ENCODE measurements around the gene PACSIN1. TPM values are rescaled to one million over a fixed set of nuclear protein-coding genes. Genes with fewer than 3 reads are reported as not detected.

The PACSIN1 gene, protein sequence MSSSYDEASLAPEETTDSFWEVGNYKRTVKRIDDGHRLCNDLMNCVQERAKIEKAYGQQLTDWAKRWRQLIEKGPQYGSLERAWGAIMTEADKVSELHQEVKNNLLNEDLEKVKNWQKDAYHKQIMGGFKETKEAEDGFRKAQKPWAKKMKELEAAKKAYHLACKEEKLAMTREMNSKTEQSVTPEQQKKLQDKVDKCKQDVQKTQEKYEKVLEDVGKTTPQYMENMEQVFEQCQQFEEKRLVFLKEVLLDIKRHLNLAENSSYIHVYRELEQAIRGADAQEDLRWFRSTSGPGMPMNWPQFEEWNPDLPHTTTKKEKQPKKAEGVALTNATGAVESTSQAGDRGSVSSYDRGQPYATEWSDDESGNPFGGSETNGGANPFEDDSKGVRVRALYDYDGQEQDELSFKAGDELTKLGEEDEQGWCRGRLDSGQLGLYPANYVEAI
- total RNA-seq = 1.9 TPM

DNA sequence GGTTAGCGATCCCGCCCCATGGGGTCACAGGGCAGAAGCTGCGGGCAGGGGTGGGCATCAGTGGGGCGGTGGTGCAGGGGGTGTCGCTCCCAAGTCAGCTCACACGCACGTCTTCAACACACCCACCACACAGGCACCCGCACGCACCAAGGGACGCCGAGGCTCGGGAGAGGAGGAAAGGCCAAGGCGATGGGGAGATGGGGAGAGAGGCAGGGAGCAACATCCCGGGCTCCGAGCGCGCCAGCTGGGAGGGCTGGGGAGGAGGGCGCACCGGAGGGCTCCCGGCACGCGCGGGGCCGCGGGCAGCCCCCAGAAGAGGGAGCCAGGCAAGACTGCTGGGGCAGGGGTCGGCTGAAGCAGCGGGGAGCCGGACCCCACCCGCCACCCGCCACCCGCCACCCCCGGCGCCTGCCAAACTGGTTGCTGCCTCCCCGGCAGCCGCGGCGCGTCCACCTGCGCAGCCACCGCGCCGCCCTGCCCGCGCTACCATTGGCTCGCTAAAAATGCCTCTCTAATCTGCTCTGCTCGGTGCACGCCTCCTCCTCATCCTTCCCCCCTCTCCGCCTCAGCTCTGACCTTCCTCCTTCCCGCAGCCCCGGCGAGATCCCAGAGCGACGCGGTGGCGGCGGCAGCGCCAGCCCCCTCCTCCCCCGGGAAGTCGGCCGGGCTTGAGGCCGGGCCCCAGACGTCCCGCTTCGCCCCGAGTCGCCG, at the start of gene PACSIN1:
Gene PACSIN1 (plus strand): TSS at position 546 of the 711 bp plus-strand sequence. CDS start 60,230 bp downstream, outside the sequence.
- no peak for DNase-seq (ENCODE audit: low spot score)

DNA sequence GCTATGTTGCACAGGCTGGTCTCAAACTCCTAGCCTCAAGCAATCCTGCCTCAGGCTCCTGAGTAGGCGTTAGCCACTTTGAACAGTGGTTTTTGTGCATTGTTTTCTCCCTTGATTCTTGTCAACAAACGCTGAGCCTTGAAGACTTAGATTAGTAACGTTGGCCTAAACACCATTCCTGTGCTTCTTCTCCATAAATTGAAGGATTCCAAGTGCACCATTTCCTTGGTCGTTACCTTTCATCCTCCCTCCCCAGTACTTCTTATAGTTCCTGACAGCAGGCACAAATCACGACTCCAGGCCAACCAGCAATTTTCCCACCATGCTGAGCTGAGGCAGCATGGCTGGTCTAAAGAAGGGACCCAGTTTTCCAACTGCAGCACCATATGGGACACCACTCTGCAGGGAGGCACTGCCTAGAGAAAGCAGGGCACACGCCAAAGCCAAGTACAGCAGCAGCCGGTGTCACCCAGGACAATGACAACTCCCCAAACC, 49.0 kb upstream of the PACSIN1 start:
- no peak for DNase-seq (ENCODE audit: low spot score)

DNA sequence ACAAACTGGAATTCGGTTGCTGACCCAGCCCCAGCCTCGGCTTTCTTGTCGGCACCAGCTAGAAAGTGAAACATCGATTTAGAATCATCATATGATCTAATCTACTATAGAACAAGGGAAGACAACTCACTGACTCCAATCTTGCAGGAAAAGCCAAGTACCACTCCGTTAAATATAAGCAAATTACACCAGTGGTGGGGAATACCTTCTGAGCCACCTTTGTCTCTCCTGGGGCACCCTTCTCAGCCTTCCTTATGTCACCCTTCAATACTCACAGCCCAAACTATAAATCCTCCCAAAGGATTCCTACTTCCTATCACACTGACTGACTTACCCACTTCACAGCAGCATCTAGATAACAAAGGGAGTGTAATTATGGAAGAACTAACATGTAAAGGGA, 47.5 kb upstream of the PACSIN1 start:
- no peak for DNase-seq (ENCODE audit: low spot score)

DNA sequence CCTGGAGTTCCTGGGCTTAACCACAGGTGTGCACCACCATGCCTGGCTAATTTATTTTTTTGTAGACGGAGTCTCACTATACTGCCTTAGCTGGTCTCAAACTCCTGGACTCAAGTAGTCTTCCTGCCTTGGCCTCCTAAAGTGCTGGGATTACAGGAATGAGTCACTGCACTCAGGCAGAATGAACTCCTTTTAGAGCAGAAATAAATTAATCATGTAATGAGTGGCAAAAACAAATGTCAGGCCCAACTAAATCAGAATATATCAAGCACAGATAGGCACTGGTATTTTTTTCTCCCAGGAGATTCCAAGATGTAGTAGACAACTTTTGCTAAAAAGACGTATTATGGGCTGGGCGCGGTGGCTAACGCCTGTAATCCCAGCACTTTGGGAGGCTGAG, 42.6 kb upstream of the PACSIN1 start:
- no peak for DNase-seq (ENCODE audit: low spot score)

DNA sequence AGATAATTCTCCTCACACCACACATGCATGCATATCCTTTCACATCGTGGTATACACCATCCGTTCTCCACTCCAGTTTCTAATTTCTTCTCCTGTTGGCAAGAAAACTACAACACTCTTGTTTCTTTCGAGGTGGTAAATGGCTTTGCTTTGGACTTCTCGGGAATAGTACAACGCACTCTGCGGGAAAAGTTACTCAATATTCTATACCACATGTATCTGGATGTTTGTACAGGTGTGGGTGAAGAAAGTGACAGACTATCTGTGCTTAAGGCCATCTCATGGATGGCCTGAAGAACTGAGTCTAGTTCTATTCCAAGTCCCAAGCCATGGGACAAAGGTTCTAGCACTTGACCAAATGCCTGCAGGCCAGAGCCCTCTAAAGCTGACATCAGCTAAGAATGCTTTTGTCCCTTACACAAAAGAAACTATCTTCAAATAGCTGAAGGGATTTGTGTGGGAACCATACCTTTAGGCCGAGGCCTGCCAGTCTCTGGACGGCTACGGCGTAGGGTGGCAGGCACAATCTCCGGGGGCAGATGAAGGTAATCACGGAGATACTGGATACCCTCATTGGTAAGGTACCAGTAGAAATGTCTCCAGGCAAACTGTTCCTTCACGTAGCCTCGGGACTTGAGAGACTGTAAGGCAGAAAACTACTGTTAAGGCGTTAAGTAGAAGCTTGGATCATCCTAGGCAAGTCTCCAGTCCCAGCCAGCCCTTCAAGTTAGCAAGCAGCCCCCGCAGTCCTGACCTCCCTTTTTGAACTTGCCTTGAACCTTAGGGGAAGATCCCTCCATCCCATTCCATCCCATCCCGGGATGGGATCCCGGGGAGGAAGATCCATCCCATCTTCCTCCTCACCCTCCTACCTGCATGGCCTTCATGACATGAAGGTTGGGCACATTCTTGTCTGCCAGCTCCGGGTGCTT, 41.4 kb upstream of the PACSIN1 start:
- DNase-seq (ENCODE audit: low spot score) = no peak

DNA sequence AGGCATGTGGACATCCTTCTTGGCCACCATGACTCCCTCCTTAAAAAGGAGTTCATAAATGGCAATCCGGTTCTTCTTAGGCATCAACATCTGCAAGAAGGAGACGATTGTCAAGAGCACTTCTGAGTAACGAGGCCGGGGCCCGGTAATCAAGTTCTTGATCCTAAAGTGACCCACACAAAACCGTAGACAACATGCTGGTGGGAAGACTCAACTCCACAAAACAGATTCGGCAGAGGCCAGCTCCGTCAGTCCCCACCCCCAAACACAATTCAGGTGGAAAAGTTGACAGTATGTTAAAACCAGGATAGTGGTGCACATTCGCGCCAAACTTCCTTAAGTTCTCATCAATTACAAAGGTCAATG, 40.8 kb upstream of the PACSIN1 start:
- DNase-seq (ENCODE audit: low spot score) = no peak

DNA sequence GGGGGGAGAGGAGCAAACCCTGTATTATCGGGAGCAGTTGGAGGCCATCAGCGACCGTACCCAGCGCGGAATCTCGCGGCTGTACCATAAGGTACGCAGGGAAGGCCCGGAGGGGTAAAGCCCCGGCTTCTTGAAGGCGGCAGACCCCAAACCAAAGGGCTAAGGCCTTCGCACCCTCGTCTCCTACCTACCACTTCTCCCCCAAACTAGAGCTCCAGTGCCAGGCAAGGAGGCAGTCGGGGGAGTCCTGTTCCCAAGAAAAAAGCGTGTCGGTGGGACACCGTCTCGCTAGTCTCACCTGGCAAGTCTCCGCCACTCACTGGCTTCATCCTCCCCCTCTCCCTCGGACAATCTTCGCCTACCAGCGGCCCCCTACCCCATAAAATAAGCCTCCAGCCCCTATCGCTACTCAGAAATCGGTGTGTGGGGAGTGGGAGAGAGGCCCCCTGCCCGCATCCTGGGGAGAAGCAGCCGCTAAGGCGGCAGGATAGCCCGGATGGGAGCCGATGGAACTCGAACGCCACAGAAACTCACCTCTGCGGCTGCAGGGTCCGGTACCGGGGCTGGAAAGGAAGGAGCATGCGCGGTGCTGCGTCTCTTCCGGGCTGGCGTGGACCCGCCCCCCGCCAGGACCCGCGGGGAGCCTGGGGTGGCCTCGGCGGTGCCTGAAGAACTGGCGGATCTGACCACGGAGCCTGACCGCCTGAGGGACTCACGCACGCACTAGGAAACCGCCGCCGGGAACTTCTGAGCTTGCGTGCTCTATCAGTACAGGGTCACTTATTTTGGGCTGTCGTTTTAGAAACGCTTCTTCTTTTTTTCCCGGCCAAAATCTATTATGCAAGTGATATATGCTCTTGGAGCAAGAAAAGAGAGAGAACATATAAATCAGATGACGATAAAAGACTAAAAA, 40.1 kb upstream of the PACSIN1 start, which contains the start of gene RPS10:
Gene RPS10 (minus strand): TSS at position 572 of the 913 bp plus-strand sequence. CDS start 848 bp downstream, outside the sequence.
- DNase-seq (ENCODE audit: low spot score) = peak; percentile 94

DNA sequence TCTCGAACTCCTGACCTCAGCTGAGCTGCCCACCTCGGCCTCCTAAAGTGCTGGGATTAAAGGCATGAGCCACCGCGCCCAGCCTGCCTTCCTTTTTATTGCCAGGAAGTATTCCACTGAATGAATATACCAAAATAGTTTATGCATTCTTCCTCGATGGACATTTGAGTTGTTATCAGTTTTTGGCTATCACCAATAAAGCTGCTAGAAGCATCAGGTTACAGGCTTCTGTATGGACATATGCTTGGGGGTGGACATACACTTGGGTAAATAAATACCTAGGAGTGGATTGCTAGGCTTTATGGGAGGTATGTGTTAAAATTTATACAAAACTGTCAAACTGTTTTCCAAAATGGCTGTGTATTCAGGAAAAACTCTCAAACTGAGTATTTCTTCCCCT, 30.0 kb upstream of the PACSIN1 start:
- DNase-seq (ENCODE audit: low spot score) = no peak

DNA sequence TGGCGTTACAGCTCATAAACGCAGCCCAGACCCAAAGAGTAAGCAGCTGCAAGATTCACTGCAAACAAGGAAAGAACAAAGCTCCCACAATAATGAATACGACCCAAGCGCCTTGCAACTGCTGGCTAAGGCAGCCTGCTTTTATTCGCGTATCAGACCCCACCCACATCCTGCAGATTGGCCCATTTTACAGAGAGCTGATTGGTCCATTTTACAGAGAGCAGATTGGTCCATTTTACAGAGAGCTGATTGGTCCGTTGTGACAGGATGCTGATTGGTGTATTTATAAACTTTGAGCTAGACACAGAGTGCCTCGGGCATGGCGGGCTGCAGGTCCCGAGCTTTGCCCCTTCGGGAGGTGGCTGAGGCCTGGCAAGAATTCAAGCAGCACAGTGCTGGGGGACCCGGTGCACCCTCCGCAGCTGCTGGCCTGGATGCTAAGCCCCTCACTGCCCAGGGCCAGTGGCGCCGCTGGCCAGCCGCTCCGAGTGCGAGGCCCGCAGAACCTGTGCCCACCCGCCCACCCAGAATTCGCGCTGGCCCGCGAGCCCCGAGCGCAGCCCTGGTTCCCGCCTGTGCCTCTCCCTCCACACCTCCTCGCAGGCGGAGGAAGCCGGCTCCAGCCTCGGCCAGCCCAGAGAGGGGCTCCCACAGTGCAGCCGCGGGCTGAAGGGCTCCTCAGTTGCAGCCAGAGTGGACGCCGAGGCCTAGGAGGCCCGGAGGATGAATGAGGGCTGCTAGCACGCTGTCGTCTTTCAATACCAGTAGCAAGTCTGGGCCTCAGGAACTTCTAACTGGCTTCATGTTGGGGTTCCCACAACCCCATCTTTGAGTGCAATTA, 28.9 kb upstream of the PACSIN1 start:
- DNase-seq (ENCODE audit: low spot score) = no peak

DNA sequence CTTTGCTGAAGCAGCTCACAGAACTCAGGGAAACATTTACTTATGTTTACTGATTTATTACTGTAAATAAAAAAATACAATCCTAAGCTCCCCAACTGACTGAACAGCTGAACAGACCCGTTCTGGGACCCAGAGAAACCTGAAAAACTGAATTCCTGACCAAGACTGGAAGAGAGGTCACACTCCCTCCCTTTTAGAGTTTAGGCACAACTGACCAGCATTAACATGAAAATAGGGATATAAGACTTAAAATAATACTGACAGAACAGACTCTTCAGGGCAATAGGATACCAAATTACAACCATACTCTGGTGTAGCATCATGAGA, 28.3 kb upstream of the PACSIN1 start:
- no peak for DNase-seq (ENCODE audit: low spot score)

DNA sequence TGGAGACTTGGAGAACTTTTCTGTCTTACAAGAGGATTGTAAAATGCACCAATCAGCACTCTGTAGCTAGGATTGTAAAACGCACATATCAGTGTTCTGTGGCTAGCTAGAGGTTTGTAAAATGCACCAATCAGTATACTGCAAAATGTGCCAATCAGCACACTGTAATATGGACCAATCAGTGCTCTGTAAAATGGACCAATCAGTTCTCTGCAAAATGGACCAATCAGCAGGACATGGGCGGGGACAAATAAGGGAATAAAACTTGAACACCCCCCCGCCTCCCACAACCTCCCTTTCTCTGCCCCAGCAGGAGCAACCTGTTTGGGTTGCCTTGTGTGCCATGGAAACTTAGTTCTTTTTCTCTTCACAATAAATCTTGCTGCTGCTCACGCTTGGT, 27.2 kb upstream of the PACSIN1 start:
- DNase-seq (ENCODE audit: low spot score) = no peak

DNA sequence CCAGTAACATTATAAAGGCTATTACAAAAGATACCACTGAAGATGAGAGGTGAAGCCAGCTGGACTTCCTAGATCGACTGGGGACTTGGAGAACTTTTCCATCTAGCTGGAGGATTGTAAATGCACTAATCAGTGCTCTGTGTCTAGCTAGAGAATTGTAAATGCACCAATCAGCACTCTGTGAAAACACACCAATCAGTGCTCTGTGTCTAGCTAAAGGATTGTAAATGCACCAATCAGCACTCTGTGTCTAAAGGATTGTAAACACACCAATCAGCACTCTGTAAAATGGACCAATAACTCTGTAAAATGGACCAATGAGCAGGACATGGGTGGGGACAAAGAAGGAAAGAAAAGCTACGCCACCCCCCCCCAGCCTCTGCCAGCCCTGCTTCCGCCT, 26.4 kb upstream of the PACSIN1 start:
- no peak for DNase-seq (ENCODE audit: low spot score)

DNA sequence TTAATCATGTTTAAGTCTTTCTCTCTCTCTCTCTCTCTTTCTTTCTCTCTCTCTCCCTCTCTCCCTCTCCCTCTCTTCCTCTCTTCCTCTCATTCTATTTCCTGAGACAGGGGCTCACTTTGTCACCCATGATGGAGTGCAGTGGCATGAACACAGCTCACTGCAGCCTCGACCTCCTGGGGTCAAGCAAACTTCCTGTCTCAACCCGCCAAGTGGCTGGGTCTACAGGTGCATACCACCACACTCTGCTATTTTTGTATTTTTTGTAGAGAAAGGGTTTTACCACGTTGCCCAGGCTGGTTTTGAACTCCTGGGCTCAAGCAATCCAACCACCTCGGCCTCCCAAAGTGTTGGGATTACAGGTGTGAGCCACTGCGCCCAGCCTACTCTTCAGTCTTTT, 24.4 kb upstream of the PACSIN1 start:
- no peak for DNase-seq (ENCODE audit: low spot score)

DNA sequence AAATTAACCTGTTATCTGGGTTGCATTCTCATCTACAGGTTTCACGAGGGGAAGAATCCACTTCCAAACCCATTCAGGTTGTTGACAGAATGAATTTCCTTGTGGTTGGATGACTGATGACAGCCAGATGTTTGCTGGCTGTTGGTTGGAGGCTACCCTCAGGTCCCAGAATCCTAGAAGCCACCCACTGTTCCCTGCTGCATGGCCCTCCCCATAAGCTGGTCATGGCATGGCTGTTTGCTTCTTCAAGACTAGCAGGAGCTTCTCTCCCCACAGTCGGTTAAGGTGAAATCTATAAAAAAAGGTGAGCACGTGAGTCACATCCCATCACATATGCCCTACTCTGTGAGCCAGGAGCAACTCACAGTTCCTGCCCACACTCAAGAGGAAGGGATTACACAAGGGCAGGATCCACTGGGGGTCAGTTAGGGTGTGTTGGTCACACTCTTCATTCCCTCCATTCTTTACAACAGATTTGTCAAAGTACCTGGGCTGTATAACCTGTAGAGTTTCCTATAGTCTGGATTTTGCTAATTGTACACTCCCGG, 20.5 kb upstream of the PACSIN1 start:
- DNase-seq (ENCODE audit: low spot score) = no peak

DNA sequence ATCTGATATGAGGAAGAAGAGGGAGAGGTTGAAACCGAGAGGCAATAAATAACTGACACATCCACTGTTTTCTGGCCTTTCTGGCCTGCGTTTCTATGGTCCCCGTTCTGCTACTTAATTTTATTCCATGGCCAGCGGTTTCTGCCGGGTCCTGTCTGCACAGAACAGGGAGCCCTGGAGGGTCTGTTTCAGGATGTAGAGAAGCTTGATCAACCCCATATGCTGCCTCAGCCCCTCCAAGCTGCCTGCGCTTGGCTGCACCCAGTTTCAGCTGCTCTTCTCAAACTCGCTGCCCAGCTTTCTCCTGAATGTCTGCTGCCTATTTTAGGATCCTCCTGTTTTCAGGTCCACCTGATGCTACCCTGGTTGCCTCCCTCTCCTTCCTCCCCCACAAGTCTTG, 18.5 kb upstream of the PACSIN1 start:
- DNase-seq (ENCODE audit: low spot score) = no peak

DNA sequence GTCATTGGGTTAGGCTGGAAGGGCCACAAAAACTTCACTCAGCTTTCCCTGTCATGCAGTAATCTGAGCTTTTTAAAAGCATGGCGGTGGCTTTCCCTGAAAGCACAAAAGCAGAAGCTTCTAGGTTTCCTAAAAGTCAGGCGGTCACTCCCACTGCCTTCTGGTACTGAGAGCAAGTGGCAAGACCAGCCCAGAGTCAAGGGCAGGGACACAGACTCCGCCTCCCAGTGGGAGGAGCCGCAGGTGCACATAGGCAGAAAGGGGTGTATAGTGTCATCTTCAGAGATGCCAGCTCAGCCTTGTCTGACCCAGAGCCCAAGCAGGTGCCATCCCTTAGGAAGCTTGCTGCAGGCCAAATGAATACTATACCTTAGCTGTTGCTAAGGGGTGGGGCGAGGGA, 18.0 kb upstream of the PACSIN1 start:
- no peak for DNase-seq (ENCODE audit: low spot score)

DNA sequence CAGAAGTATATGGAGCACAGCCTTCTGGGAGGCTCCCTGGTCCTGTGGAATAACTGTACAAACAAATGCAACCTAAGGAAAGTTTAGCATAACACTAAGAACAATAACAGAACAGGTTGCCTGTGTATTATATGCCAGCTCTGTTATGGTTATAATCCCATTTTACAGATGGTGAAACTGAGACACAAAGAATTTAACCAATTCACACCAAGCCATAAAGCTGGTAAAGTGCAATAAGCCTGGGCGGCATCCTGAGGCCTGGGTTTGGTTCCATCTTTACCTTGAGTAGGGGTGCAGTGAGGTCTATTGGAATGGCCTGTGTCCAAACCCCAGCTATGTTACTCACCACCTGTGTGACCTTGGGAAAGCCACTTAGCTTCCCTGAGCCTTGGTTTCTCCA, 14.7 kb upstream of the PACSIN1 start:
- no peak for DNase-seq (ENCODE audit: low spot score)

DNA sequence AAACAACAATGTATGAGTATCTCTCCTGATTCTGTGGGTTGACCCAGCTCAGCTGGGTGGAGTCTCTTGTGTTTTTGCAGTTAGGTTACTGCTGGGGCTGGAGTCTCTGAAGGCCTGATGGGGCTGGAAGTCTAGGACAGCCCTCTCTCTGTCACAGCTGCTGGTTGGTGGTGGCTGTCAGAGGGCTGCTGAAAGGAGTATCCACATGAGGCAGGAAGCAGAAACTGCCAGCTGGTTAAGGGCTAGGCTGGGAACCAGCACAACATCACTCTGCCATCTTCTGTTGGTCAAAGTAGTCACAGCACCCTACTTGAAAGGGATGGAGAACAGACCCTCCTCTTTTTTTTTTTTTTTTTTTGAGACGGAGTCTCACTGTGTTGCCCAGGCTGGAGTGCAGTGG, 10.0 kb upstream of the PACSIN1 start:
- DNase-seq (ENCODE audit: low spot score) = no peak

DNA sequence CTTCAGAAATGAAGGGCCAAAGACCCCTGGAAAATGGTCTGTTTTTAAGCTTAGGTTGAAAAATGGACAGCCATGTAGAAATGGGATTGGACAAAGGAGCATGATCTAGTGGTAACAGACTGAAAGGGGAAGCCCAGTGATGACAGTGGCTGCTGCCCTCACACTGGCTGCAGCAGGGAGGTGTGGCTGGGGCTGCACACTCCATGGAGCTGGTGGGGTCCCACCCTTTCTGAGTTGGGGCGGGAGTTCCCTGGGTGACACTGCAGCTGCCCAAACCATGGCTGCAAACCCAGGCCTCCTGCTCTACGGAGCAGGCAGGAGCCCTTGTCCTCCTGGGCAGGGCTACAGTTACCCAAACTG, 8.5 kb upstream of the PACSIN1 start:
- DNase-seq (ENCODE audit: low spot score) = no peak

Data from ureter (tissue), 1 donor.